Tibial artery (tissue), 4 donors: ENCODE data around the gene ASIC4.
A peak's percentile ranks its signal among the peaks of the same experiment; 100 is the strongest.

Experiments used
- DNase-seq, 2 donors: peaks; one replicate each; pipeline ENCODE4 v3.0.0-alpha.2; 2019
- H3K27ac ChIP-seq, 2 donors: fragments of 200-600 bp; sonication (generic) in 1 of 2; 1 replicate in 1 of 2; 2 replicates in 1 of 2; pipeline ENCODE4 v1.5.1; 2018 to 2019; ENCODE audit warnings: mild to moderate bottlenecking in 1 of 2
- H3K27me3 ChIP-seq, 2 donors: fragments of 200-600 bp; sonication (generic) in 1 of 2; one replicate each; pipeline versions ENCODE4 v1.5.1 to v1.6.0; 2016 to 2019
- H3K36me3 ChIP-seq, 3 donors: fragments of 200-600 bp; sonication (generic) in 2 of 3; one replicate each; pipeline ENCODE4 v1.5.1; 2016 to 2019; ENCODE audit warnings: mild to moderate bottlenecking in 2 of 3
- H3K4me1 ChIP-seq, 4 donors: fragments of 200-600 bp; sonication (generic) in 2 of 4; 1 replicate in 3 of 4; 2 replicates in 1 of 4; pipeline ENCODE4 v1.5.1; 2016 to 2019
- H3K4me3 ChIP-seq, 2 donors: fragments of 200-600 bp; sonication (generic) in 1 of 2; 1 replicate in 1 of 2; 2 replicates in 1 of 2; pipeline ENCODE4 v1.5.1; 2018 to 2019; ENCODE audit warnings: mild to moderate bottlenecking in 2 of 2
- H3K9me3 ChIP-seq, 3 donors: fragments of 200-600 bp; sonication (generic) in 1 of 3; one replicate each; pipeline ENCODE4 v1.5.1; 2016 to 2019
- intact Hi-C: fragments of 100-400 bp; cut with DNase I; formaldehyde crosslinking; loops from one replicate; pipeline ENCODE4 v1.15.0; 2023; ENCODE audit warnings: low total_unique reads
- TF ChIP-seq, protein P1 (sequence below), 2 experiments: fragments of 200-600 bp in 1 of 2; fragments of 450-650 bp in 1 of 2; IDR thresholded peaks; one replicate each; pipeline ENCODE4 v1.5.1; 2017 to 2019; ENCODE audit warnings: antibody characterized with exemption in 2 of 2, mild to moderate bottlenecking in 1 of 2, moderate library complexity in 1 of 2

The ASIC4 gene

DNA sequence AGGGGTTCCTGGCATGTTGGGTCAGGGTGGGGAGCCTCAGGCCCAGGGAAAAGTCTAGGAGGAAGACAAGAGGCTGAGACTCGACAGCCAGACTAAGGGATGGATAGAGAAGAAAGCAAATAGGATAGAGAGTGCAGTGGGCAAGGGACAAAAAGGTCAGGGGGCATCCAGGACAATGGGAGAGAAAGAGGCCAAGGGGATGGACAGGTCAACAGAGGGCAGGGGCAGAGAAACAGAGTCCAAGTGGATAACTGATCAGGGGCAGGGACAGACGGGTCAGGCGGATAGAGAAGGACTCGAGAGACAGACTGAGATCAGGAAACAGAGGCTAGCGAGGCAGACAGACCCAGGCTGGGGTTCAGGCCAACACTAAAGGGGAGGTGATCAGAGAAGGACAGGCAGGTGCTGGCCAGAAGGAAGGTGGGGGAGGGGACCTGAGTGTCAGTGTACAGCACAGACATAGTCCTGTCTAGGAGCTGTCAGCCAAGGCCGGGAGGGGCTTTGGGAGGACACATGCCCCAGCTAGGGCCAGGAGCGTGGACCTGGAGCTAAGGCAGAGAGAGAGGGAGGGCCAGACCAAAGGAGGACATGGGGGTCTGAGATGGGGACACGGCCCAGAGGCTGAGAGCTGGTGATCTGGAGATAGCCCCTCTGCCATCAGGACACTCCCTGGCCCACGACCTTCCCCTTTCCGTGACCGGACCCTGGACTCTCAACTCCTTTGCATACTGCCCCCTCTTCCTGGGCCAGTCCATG is 12.2 kb downstream of the ASIC4 start:
- H3K4me1 ChIP-seq, result peaks cover 0 to 24% (median 21%) of the 10 kb centered on the region in 4 donors
- peaks cover 0 to 22% of the 10 kb centered on the region in 2 donors for H3K27me3 ChIP-seq
- intact Hi-C loops, result no loop called here
- TF ChIP-seq, protein P1, sequence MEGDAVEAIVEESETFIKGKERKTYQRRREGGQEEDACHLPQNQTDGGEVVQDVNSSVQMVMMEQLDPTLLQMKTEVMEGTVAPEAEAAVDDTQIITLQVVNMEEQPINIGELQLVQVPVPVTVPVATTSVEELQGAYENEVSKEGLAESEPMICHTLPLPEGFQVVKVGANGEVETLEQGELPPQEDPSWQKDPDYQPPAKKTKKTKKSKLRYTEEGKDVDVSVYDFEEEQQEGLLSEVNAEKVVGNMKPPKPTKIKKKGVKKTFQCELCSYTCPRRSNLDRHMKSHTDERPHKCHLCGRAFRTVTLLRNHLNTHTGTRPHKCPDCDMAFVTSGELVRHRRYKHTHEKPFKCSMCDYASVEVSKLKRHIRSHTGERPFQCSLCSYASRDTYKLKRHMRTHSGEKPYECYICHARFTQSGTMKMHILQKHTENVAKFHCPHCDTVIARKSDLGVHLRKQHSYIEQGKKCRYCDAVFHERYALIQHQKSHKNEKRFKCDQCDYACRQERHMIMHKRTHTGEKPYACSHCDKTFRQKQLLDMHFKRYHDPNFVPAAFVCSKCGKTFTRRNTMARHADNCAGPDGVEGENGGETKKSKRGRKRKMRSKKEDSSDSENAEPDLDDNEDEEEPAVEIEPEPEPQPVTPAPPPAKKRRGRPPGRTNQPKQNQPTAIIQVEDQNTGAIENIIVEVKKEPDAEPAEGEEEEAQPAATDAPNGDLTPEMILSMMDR (IDR thresholded peaks at IDR 0.05), result no peak
- H3K27ac ChIP-seq, result no peak overlapping the region
- H3K9me3 ChIP-seq, result no peaks in the 10 kb centered on the region
- no peaks in the 10 kb centered on the region for H3K36me3 ChIP-seq
- no peak for DNase-seq
- H3K4me3 ChIP-seq, result no peak overlapping the region

DNA sequence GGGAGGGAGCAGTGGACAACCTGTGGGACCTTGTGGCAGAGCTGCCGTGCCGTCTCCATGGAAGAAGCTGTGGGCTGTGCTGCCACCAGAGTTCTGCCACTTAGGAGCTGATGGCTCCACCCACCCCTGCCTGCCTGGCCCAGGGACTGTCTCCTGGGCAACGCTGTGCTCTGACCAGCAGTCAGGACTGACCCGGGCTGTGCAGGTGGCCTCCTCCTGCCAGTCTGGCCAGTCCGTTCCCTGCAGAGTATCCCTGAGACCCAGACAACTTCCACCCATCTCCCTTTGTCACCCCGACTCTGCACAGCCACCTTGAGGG is 12.8 kb downstream of the ASIC4 start:
- no peaks in the 10 kb centered on the region for H3K36me3 ChIP-seq
- no peak overlapping the region for H3K27ac ChIP-seq
- no peak overlapping the region for H3K4me3 ChIP-seq
- peaks cover 0 to 19% (median 16%) of the 10 kb centered on the region in 4 donors for H3K4me1 ChIP-seq
- no peaks in the 10 kb centered on the region for H3K9me3 ChIP-seq
- H3K27me3 ChIP-seq, result peaks cover 0 to 22% of the 10 kb centered on the region in 2 donors
- TF ChIP-seq, protein P1 (IDR thresholded peaks at IDR 0.05), result no peak
- no peak for DNase-seq
- intact Hi-C loops, result no loop called here

DNA sequence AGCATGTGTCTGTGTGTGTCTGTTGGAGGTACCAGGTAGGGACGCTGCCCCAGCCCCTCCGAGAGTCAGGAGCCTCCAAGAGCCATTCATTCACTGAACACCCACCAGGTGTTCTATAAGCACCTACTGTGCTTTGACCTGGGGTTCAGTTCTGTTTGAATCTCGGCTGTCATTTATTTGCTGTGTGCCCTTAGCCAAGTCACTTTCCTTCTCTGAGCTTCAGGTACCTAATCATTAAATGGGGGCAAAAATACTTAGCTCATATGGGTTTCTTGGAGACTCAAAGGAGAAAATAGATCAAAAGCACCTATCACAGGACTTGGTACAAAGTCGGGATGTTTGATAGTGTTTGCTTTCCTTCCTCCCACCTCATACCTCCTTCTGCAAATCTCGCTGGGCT is 13.2 kb downstream of the ASIC4 start:
- Histone ChIP-seq H3K4me3 (no peak overlapping the region), H3K9me3 (no peaks in the 10 kb centered on the region), H3K36me3 (no peaks in the 10 kb centered on the region), H3K4me1 (peaks cover 0 to 15% (median 11%) of the 10 kb centered on the region in 4 donors), H3K27ac (no peak overlapping the region), H3K27me3 (peaks cover 0 to 22% of the 10 kb centered on the region in 2 donors)
- intact Hi-C loops, result no loop called here
- DNase-seq, result no peak
- TF ChIP-seq, protein P1 (IDR thresholded peaks at IDR 0.05), result no peak

DNA sequence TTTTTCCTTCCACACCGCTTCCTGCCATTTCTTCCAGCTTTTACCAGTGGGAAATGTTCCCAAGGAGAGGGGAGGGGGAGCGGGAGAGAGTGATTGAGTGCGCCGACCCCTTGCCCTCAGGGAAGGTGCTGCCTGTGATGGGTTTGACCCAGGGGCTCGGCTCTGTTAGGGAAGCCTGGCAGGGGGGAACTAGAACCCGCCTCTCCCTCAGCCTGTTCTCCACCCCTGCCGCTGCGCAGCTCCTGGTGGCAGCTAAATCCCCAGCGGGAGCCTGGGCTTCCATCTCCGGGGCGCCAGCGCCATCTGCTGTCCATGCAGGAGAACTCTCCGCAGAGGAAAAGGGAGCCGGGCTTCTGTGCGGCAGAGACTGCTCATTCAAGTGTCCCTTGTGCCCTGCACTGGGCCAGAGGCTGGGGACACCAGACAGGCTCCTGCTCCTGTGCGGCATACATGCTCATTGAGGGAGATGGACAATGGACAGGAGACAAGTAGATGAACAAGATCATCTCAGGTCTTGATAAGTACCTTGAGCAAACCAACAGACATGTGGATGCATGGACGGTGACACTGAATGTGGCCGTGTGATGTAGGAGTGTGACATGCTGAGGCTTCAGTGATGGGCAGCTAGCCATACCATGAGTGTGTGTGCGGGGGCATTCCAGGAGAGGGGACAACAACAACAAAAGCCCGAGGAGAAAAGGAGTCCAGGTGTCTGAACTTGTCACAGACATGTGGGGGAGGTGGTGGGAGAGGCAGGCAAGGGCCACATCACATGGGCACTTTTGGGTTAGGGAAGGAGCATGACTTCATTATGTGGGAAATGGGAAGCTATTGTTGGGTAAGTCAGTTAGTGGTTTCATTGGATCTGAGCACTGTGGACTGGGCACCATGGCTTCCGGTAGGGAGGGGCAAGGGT is 16.0 kb downstream of the ASIC4 start:
- peak overlapping the region; percentile 21 for H3K4me3 ChIP-seq
- TF ChIP-seq, protein P1 (IDR thresholded peaks at IDR 0.05), result peak; percentile 99
- H3K9me3 ChIP-seq, result no peaks in the 10 kb centered on the region
- H3K27ac ChIP-seq, result no peak overlapping the region
- H3K27me3 ChIP-seq, result peaks cover 0 to 22% of the 10 kb centered on the region in 2 donors
- peak; percentile 74 to 89 for DNase-seq
- intact Hi-C loops, result loop anchor here (1.0 to 10.0 kb wide), 2 partner anchors 128 to 236 kb away; no protein-coding TSS in a partner anchor
- peaks cover 0 to 8% (median 2%) of the 10 kb centered on the region in 4 donors for H3K4me1 ChIP-seq
- H3K36me3 ChIP-seq, result no peaks in the 10 kb centered on the region

DNA sequence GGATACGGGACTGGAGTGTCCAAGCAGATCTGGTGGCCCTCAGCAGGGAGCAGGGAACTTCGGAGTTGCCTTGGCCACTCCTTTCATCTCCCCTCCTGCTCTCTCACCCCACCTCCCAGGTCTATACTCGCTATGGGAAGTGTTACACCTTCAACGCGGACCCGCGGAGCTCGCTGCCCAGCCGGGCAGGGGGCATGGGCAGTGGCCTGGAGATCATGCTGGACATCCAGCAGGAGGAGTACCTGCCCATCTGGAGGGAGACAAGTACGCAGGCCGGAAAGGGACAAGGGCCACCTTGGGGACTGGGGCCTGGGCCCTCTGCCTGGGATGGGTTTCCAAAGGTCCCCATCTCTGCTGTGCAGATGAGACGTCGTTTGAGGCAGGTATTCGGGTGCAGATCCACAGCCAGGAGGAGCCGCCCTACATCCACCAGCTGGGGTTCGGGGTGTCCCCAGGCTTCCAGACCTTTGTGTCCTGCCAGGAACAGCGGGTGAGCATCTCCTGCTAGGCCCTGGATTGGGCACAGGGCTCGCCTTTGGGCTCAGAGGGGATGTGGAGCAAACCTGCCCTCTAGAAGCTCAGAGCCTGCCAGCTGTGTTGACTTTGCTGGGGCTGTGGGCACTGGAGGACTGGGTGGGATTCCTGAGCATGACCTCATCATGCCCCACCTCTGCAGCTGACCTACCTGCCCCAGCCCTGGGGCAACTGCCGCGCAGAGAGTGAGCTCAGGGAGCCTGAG is 17.5 kb downstream of the ASIC4 start:
- Histone ChIP-seq H3K4me1 (peaks cover 0 to 8% (median 2%) of the 10 kb centered on the region in 4 donors), H3K4me3 (no peak overlapping the region), H3K36me3 (no peaks in the 10 kb centered on the region), H3K27ac (no peak overlapping the region), H3K27me3 (peaks cover 0 to 20% of the 10 kb centered on the region in 2 donors), H3K9me3 (no peaks in the 10 kb centered on the region)
- TF ChIP-seq, protein P1 (IDR thresholded peaks at IDR 0.05), result no peak
- DNase-seq, result no peak
- intact Hi-C loops, result loop anchor here (10.0 kb wide), 1 partner anchor 237 kb away; no protein-coding TSS in a partner anchor
